Smooth muscle cell of the brain vasculature (primary cell): ENCODE measurements around the gene NTN1.
"Not testable (repeated sequence)": the region's sequence is repeated elsewhere in the genome, so short reads cannot be mapped to it uniquely, and the experiment has no call there.

Source experiments
- DNase-seq: peaks from one replicate; pipeline ENCODE4 v3.0.0-alpha.2; 2012; ENCODE audit warnings: low read depth, low spot score

Gene NTN1

DNA sequence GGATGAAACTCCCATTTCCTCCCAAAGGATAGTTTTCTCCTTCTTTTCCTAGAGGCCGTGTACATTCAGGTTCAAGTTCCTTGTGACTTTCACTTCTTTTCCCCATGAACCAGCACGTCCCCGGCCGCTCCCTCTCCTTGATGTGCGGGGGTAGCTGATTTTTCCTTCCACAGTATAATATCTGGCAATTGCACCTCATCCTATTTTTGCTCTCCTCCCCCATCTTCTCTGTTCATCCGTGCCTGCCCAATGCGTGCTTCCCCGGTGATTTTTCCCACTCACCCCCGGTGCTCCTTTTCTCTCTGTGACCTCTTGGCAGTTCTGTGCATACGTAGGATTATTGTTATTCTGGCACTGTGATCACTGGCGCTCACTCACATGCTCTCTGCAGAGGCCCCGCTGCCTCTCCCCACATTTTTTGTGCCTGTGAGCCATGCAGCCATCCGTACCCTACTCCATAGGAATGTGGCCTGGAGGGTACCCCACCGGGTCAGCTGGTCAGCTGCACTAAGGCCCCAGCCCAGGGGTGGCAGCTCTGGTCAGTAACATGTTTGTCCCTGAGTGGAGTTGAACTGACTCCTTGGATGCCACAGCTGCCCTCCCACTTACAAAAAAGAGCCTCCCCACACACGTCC lies 100.0 kb downstream of the NTN1 start:
- no peak for DNase-seq

DNA sequence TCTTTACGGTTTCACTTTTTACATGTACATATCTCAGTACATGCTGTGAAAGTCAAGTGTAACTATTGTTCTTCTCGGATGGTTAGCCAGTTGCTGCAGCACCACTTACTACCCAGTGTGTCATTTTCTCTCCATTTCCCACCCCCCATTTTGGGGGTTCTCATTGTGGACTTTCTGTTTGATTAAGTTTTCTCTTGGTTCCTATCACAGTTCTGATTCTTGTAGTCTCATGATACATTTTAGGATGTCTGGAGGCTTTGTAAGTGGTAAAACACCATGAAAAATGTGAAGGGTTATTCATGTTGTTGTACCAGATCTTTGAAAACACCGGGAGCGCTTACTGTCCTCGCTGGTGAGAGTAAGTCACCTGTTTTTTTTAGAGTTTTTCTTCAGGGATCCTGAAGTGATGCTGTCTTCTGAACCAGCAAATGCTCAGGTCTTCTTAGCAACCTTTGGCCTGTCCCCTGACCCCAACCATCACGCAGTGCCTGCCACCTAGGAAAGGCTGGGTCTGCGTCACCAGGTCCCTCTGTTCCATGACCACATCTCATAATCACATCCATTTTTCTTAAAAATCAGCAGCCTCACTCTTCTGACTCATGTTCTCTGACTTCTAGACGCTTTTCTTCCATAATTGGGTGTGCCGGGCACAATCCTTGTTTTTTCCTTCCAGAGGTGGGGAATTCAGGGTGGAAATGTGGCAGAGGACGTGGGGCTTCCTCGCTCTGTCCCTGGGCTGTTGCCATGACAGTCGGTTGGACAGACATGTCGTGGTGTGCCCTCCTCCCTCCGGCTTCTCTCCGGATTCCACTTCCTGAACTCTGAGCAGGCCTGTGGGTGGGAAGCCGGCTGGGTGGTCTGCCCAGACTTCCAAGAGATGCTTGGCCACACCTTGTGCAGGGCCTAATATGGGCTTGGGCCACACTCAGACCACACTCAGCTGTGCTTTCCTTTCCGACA lies 102.6 kb downstream of the NTN1 start:
- DNase-seq: no peak

DNA sequence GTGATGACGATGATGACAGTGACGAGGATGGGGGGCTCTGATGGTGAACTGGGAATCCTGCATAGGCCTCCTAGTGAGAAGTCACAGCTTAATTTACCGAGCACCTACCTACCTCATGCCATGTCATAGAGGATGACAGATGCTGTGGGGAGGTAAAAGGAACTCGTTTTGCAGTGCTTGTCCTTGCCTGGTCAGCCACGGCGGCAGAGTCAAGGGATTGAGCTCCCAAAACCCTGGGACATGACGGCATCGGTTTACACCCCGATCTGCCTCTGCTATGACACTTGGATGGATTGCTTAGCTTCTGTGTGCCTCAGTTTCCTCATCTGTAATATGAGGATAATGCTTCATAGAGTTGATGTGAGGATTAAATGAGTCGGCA lies 103.2 kb downstream of the NTN1 start:
- DNase-seq: no peak

DNA sequence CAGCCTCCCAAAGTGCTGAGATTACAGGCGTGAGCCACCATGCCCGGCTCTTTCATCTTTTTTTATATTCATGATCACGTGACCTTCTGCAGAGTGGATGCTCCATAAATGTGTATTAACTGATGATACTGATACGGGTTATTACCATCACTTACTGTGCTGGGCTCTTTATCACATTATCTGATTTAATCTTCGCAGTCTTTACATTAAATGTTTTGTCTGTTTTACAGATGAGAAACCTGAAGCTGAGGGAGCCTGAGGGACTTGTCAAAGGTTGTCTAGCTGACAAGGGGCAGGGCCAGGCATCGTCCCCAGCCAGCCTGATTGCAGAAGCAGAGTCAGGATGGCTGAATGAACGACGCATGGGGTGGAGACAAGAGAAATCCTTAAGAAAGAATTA lies 104.4 kb downstream of the NTN1 start:
- no peak for DNase-seq

DNA sequence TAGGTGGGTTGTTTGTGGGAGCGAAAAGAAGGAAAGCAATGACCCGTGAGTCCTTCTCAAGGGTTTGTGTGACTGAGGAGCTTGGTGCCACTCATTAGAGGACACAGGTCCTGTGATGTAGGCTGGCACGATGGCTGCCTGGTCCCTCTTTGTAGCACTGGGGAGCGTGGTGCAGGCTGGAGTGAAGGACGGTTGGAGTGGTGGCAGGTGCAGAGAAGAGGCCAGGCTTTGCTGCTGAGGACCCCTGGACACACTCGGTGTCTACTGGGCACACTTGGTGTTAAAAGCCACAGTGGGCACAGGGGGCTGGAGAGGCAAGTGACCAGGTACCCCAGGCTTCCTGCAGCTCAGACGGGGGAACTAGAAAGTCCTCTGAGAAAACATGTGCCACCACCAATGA lies 106.0 kb downstream of the NTN1 start:
- DNase-seq: no peak

DNA sequence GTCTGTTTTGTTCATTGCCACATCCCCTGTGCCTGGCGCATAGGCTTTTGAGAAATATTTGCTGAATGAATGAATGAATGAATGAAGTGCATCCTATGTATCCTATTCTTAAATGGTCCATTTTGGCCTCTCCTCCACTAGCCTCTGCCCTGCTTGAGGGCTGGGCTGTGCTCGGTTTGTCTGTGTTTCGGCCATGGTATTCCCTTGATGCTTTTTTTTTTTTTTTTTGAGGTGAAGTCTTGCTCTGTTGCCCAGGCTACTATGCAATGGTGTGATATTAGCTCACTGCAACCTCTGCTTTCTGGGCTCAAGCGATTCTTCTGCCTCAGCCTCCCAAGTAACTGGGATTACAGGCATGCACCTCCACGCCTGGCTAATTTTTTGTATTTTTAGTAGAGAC lies 110.1 kb downstream of the NTN1 start:
- no peak for DNase-seq

DNA sequence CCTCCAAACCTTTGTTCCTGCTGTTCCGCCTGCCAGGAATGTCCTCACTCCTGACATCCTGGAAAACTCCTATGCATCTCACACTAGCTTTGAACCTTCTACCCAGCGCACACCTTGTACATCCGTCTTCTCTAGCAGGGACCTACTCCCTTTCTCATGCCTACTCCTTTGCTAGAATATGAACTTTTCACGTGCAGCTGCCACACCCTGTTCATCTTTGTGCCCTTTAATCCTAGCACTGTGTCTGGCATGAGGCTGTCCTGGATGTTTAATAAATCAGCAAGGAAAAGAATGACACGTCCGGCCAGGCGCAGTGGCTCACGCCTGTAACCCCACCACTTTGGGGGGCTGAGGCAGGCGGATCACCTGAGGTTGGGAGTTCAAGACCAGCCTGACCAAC lies 111.0 kb downstream of the NTN1 start:
- DNase-seq: no peak

DNA sequence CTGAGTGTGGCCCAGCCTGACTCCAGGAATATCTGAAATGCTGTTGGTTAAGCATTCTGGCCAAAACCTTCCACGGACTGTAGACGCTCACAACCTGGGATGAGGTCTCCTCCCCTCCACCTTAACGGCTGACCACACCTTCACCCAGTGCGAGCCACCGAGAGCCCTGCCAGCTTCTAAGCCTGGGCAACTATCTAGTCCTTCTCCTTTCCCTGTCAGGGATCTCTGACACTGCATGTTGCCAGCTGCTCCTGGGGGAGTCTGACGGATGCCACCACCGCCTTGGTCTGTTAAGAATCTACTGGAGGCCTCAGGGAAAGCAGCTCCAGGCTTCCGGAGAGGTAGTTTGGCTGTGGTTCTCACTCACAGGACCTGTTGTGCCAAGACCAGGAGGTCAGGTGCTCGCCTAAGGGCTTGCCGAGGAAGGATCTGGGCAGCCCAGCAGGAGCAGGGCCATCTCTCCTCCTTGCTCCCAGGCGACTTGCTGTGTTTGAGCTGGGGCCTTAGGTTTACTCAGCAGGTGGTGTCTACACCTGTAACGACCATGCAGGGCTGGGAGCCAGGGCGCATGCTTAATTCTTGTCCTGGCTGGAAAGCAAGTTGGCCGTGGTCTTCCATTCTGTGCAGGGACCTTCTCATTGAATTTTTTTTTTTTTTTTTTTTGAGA lies 111.8 kb downstream of the NTN1 start:
- no peak for DNase-seq

DNA sequence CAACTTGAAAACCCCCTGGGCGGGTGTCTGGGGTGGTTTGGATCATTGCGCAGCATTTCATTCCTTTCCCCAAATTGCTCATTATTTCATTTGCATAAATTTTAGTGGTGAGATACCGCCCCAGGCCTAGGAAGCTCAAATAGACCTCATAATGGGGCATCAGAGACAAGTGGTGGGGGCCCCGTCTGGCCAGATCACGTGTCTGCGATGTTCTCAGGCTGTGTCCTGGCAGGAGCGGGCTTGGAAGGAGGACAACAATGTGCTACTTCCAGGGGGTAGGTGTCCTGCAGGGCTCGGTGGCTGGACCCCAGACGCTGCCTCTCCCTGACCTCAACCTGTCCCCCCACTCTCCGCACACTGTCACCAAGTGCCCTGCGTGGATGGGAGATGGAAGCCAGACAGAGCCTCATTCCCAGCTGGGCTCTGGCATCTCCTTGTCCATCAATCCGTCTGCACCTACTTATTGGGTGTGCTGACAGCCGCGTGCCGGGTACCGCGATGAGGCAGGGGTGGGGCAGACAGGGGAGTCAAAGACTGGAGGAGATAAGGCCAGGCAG lies 116.9 kb downstream of the NTN1 start:
- no peak for DNase-seq

DNA sequence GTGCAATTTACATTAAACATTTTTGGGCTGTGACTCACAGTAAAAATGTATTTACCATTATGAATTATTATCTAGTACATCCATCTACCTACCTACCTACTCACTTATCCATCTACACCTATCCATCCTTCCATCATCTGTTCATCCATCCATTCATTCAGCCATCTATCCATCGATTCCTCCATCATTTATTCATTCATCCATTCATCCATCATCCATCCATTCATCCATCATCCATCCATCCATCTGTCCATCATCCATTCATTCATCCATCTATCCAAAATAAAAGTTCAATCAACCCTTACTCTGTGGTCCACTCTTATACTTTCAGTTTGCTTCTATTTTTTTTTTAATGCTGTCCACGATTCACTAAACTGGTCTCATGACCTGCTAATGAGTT lies 118.4 kb downstream of the NTN1 start:
- no peak for DNase-seq

DNA sequence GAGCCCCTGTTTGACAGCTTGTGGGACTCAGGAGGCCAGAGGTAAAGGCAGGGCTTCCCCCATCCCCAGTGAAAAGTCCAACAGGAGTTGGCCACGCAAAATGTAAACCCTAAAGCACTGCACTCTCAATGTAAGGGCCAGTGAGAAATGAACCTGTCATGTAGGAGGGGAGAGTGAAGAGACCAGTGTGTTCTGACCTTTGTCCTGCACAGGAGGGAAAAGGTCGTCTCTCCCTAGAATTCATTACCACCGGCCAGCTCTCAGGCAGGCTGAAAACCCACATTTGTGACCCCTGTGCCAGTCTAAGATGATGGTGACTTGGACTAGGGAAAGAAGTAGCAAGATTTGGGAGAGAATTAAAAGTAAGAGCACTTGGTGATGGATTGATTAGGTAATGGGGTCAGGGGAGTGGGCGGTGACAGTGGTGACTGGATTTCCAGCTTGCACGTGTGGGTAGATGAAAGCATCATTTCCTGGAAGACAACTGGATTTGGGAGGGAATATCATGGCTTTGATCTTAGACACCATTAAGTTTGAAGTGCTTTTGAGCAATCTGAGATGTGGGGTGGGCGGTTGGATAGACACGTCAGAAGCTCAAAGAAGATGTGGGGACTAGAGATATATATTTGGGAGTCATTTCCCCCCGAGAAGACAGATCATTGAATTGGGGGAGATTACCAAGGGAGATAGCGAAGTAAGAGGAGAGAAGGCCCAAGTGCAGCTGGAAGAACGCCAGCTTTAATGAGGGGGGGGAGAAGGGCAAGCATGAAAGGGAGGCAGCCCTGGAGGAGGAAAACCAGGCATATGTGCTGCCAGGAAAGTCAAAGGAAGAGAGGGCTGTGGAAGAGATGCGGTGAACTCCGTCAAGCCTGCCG lies 119.5 kb downstream of the NTN1 start:
- no peak for DNase-seq

DNA sequence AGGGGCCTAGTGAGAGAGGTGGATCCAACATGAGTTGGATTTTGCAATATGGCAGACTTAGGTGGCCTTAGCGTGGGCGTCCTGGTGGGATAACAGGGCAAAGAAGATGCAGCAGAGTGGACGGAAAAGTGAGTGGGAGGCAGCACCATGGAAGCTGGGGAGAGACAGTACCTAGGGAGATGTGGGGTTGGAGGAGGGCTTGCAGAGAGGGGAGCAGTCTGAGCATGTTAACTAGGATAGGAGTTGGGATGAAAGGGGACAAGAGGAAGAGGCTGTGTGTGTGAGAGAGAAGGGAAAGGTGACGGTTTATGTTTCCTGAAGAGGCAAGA lies 120.1 kb downstream of the NTN1 start:
- DNase-seq: no peak

DNA sequence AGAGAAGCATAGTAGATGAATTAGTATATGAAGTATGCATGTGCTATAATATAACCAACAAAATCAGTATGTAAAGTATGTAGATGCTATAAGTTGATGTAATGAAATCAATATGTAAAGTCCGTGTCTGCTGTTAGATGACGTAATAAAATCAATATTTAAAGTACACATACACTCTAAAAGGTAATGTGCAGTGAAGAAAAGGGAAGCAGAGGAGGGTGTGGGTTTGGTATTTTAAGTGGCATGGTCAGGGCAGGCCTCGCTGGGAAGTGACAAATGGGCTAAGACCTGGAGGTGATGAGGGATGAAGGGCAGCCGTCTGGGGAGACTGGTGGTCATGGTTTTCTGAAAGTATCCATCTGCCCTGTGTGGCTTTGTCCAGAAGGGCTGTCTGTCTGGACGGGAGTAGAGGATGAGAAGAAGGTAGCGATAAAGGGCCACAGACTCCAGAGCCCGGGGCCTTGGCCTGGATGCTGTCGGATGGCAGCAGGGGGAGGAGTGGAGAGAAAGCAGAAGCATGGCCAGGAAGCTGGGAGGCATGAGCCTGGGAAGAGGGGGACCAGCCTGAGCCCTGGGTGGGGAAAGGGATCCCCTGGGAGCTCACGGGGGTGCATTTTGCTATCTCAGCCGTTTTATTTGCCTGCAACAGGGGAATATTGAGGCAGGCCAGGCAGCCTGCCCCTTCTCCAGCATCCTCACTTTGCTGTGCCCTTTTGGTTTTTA lies 121.6 kb downstream of the NTN1 start:
- DNase-seq: no peak

DNA sequence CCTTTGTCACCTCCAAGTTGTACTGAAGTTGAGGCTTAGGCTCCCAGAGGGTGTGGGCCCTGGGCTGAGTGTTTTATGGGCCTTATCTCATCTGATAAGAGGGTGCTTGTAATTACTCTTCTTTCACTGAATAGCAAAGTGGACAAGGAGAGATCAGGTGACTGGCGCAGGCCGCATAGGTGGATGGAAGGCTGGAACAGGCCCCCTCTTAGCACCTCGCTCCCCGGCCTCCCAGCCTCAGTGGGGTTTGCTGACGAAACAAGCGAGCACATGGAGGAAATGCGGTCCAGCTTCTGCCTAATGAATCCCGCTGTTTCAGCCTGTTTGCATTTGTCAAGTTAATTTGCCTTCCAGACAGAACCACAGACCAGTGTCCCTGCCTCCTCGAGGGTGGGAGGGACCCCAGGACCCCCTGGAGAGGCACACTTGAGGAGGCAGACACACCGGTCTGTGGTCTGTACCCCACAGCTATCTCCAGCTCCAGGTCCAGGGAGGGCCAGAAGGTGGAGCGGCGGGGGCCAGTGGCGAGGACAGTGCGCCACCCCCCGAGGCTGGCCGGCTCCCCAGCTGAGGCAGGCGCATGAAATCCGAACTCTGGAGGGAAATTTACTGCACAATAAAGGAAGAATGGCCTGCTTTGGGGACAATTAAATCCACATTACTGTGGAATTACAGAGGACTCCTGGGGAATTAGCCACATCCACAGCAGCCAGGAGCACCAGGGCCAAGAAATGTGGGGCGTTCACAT lies 123.4 kb downstream of the NTN1 start:
- DNase-seq: no peak

DNA sequence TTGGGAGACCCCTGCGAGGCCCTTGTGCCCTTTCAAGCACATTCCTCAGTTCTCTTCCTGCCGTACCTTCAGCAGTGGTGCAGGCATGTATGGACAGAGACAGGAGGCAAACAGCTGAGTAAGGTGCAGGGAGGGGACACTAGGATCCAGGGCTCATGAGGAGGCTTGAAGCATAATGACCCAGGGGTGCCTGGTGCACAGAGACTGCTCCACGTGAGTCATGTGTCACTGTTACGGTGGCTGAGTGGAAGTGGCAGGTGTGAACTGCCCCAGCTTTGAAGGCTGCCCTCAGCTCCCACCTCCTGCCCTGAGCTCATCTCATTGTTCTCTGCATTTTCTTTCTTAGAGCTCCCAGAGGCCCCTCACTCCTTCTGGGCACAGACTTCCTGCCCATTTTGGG lies 124.8 kb downstream of the NTN1 start:
- DNase-seq: no peak

DNA sequence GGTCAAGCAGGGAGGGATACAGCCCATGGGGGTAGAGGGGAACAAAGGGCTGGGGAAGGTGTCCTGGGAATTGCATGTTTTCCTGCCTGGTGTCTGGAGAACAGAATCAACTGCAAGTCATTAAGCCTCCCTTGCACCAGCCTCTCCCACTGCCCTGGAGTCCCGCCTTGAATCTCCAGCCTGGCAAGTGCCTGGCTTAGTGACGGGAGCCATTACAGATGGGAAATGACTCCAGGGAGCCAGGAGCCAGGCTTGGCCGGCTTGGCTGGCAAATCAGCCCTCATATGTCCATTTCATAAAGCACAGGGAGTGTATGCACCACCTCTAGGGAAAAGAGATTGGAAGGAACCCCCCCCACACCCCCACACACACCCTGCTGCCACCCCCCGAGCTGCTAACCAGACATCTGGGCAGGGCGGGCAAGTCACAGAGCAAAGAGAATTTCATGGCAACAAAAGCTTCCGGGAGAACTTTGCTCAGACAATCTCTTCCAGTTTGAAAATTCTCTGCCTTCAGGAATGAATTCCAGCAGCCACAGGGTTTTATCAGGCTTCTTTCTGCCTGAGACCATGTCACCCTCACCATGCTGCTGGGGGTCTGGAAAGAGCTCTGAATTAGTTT lies 127.7 kb downstream of the NTN1 start:
- DNase-seq: no peak

DNA sequence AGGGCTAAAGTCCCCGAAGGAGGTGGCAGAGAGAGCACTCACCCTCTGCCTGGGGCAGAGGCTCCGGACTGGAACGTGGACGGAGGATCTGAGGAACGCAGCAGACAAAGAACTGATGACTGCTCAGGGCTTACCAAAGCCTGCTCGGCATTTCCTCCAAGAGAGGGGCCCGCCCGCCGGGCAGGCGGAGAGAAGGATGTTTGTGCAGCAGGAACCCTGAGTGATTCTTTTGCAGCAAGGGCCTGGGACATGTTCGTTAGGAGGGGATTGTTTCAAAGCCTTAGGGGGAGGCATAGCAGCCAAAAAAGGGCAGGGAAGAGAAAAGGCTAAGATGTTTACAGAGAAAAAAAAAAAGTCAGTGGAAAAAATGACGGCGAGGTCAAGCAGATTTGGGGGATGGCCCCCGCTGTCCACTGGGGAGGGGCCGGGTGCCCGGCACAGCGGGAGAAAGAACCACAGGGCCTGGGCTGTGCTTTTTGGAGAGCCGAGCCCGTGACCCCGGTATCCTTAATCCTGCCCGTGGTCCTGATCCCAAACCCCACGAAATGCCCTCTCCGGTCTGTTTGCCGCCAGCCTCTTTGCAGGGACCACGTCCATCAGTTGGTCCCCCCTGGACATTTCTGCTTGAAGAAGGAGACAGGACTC lies 129.3 kb downstream of the NTN1 start:
- no peak for DNase-seq

DNA sequence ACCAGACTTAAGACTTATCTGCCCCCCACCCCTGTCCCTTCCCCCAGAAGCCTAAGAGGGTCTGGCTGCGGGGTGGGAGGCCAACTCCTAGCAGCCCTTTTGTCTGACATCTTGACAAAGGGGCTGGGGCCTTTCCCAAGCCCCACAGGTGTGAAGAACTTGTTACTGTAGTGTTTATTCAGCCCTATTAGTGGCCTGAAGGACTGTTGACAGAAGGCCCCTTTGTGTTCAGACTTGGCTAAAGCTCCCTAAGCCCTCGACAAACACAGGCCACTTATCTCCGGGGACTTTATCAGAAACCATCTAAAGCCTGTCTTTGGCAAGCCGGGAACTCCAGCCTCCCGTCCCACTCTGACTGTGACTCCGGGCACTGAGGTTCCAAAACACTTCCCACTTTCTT lies 129.8 kb downstream of the NTN1 start:
- DNase-seq: no peak

DNA sequence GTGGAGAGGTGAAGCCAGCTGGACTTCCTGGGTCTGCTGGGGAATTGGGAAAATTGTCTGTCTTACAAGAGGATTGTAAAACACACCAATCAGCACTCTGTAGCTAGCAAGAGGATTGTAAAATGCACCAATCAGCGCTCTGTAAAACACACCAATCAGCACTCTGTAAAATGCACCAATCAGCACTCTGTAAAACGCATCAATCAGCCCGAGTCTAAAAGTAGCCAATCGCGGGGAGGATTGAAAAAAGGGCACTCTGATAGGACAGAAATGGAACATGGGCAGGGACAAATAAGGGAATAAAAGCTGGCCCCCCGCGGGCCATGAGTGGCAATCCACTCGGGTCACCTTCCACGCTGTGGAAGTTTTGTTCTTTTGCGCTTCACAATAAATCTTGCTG lies 130.4 kb downstream of the NTN1 start:
- not testable (repeated sequence) for DNase-seq
